GM12801 (cell line): Measurements from ENCODE around the gene IL7R.

Experiments
- CTCF ChIP-seq: IDR thresholded peaks from one replicate; pipeline ENCODE4 v1.5.1; 2011; ENCODE audit warnings: control low read depth; ENCODE audit not compliant: insufficient read length; ENCODE audit errors: extremely low read depth

The IL7R gene

GRCh38 chr5:35853631-35854030, 3.1 kb upstream of the IL7R start:
- TF ChIP-seq CTCF: no peak

- TF ChIP-seq CTCF: no peak
Observed at GRCh38 chr5:35854248-35854647, 2.4 kb upstream of the IL7R start.

- no peak for TF ChIP-seq CTCF
Observed at GRCh38 chr5:35855187-35855586, 1.5 kb upstream of the IL7R start.

- no peak for TF ChIP-seq CTCF
Observed at GRCh38 chr5:35857606-35858205, 1.0 kb downstream of the IL7R start.

- no peak for TF ChIP-seq CTCF
Observed at GRCh38 chr5:35859101-35859661, 2.5 kb downstream of the IL7R start.

- no peak for TF ChIP-seq CTCF
Observed at GRCh38 chr5:35860686-35861085, 4.0 kb downstream of the IL7R start.

GRCh38 chr5:35861718-35862117, 5.0 kb downstream of the IL7R start:
- no peak for TF ChIP-seq CTCF
